NCI-H446 treated with DMSO at 0.1 percent for 48 hours (cell line): ENCODE results near the gene FIBP.

Source experiments
- DNase-seq: peaks from one replicate; lab custom pipeline; 2025; lab: John Stamatoyannopoulos, UW

FIBP gene

DNA sequence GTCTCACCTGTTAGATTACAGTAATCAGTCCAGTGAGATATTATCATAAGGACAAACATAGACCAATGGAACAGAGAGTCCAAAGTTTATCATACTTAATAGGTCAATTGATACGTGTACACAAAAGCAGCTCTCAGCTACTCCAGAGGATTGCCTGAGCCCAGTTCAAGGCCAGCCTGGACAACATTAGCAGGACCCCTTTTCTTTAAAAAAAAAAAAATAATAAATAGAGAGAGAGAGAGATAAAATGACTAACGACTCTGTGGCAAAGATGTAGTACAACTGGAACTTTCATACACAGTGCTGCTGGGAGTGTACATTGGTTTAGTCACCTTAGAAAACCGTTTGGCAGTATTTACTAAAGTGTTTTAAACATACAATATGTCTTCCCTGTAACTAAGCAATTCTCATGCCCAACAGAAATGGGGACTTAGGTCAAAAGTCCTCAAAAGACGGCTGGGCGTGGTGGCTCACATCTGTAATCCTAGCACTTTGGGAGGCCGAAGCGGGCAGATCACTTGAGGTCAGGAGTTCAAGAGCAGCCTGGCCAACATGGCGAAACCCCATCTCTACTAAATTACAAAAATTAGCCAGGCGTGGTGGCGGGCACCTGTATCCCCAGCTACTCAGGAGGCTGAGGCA lies 43.9 kb downstream of the FIBP start:
- DNase-seq, result no peak

DNA sequence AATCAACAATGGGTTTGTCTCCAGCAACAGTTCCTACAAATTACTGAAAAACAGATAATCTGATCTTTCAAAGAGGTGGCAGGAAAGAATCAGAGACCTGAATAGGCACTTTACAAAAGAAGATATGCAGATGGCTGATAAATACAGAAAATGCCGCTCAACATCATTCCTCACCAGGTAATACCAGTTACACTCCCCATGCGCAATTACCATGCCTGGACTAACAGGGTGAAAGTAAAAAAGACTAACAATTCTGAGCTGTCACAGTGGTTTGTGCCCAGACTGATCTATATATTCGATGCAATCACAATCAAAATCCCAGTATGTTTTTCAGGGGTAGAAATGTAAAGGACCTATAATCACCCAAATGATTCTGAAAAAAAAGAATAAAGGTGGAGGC lies 44.5 kb downstream of the FIBP start:
- DNase-seq, result no peak

DNA sequence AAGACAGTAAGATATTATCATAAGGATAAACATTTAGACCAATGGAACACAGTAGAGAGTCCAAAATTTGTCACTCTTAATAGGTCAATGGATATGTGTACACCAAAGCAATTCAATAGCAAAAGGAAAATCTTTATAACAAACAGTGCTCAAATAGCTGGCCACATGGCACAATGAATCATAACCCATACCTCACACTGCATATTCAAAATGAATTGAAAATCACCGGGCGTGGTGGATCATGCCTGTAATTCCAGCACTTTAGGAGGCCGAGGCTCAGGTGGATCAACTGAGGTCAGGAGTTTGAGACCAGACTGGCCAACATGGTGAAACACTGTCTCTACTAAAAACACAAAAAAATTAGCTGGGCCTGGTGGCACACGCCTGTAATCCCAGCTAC lies 46.1 kb downstream of the FIBP start:
- no peak for DNase-seq

DNA sequence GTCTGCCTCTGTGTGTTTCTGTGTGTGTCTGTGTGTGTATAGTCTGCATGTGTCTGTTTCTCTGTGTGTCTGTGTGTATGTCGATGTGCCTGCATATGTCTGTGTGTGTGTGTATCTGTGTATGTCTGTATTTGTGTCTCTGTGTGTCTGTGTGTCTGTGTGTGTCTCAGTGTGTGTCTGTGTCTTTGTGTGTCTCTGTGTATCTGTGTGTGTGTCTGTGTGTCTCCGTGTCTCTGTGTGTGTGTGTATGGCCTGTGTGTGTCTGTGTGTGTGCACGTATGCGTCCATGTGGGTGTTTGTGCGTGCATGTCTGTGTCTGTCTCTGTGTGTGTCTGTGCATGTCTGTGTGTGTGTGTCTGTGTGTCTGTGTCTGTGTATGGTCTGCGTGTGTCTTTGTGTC lies 54.1 kb downstream of the FIBP start:
- DNase-seq, result no peak
